WTC11 (cell line): ENCODE measurements around the gene SEC22A.

Source experiments
- ATF2 ChIP-seq: sonication (generic); formaldehyde crosslinking; IDR thresholded peaks from 2 replicates; pipeline ENCODE4 v1.8.1; 2022; ENCODE audit warnings: low read depth, missing genetic modification reagents, borderline replicate concordance
- CTCF ChIP-seq: fragments of 200-600 bp; IDR thresholded peaks from 2 replicates; pipeline ENCODE4 v1.8.0; 2022; ENCODE audit warnings: antibody characterized with exemption
- JUN ChIP-seq: sonication (generic); formaldehyde crosslinking; IDR thresholded peaks from 2 replicates; pipeline ENCODE4 v1.8.0; 2023; ENCODE audit warnings: mild to moderate bottlenecking, missing genetic modification reagents
- KAT7 ChIP-seq: sonication (generic); formaldehyde crosslinking; IDR thresholded peaks from 2 replicates; pipeline ENCODE4 v1.8.1; 2023; ENCODE audit warnings: missing genetic modification reagents, mild to moderate bottlenecking, borderline replicate concordance
- ZNF281 ChIP-seq: sonication (generic); formaldehyde crosslinking; IDR thresholded peaks from 2 replicates; pipeline ENCODE4 v1.8.0; 2023; ENCODE audit warnings: mild to moderate bottlenecking, missing genetic modification reagents

GRCh38 chr3:123302961-123303360 lies 101.2 kb downstream of the SEC22A start:
- TF ChIP-seq CTCF: no peak
- no peak for TF ChIP-seq JUN (CRISPR knock-in tag)
- TF ChIP-seq KAT7 (CRISPR knock-in tag): no peak
- no peak for TF ChIP-seq ZNF281 (CRISPR knock-in tag)
- no peak for TF ChIP-seq ATF2
